Measurements from ENCODE around the gene CTNS. TPM values are rescaled to one million over a fixed set of nuclear protein-coding genes. Genes with fewer than 3 reads are reported as not detected.

The CTNS gene
- total RNA-seq, 1 experiment from 2014 or later: 8.9 TPM

DNA sequence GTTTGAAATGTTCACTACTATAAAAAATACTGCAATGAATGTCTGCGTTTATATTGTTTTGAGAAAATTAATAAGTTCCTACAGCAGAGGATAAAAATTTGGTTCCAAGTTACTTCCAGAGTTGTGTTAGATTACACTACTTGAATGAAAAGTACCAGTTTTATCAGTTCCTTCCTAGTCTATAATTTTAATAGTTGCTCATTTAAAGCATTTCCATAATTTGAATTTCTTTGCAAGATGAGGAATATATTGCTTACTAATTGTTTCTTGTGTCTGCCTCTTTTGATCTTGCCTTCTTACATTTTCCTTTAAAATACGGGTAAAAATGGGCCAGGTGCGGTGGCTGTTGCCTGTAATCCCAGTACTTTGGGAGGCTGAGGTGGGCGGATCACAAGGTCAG is 36.0 kb downstream of the CTNS start:
- no peaks in the 10 kb centered on the region for H3K9me3 ChIP-seq (replicated peaks)
- H3K27ac ChIP-seq: no peak overlapping the region
- H3K4me1 ChIP-seq (replicated peaks): 0 out of 2 replicates have a peak, but pooled peaks cover 6% of the 10 kb centered on the region
- no peak for DNase-seq (ENCODE audit: low read depth in 1 of 2, low spot score in 2 of 2)
- peaks cover 30% of the 10 kb centered on the region for H3K36me3 ChIP-seq
- no peak overlapping the region for H3K4me3 ChIP-seq
- H3K27me3 ChIP-seq (replicated peaks): no peaks in the 10 kb centered on the region

DNA sequence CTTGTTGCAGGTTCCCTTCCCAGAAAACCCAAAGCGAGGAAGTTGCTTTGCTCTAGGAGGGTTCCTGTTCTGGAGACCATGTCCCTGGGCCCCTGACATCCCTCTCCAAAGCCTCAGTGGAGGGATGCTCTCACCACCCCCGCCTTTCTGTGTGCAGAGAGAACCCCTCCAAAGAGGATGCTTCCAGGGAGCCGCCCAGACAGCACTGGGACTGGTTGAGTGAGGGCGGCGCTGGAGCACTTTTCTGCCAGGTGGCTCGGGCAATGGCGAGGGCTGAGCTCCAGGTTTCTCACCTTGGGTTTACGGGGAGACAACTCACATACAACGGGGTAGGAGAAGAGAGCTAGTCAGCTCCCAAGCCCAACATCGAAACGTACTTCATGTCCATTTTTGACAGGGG is 39.3 kb downstream of the CTNS start:
- Histone ChIP-seq H3K27me3 (replicated peaks) (no peaks in the 10 kb centered on the region), H3K36me3 (peaks cover 4% of the 10 kb centered on the region), H3K9me3 (replicated peaks) (no peaks in the 10 kb centered on the region), H3K27ac (no peak overlapping the region), H3K4me1 (replicated peaks) (no peaks in the 10 kb centered on the region), H3K4me3 (no peak overlapping the region)
- DNase-seq (ENCODE audit: low read depth in 1 of 2, low spot score in 2 of 2): no peak

DNA sequence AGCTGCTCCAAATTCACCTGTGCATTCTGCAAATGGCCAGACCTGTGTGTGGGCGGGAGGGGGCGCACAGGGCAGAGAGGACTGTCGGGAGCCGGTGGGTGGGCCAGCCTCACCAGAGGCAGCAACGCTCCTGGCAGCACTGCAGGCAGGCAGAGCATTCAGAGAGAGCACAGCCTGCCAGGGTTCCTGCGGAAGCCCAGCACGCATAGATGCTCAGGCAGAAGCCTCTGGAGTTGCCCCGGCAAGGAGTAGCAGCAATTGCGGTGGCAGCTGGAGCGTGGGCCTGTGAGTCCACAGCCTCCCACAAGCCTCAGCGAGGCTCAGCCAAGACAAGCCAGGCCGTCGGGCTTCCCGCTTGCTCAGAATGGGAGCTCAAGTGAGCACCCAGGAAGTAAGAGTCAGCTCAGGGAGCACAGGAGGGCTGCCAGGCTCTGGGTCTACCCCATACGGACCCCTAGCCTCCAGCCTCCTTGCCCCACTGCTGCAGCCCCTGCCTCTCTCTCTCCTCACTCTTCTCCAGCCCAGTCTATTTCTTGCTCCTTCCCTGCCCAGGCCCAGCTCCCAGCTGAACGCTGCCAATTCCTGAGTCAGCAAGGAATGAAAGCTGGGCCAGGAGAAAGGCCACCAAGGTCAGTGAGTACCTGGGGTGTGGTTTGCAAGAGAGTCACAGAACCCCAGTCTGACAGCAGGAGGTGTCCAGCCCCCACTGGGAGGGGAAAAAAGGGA is 41.7 kb downstream of the CTNS start:
- Histone ChIP-seq H3K4me1 (replicated peaks) (no peaks in the 10 kb centered on the region), H3K27me3 (replicated peaks) (no peaks in the 10 kb centered on the region), H3K36me3 (no peaks in the 10 kb centered on the region), H3K9me3 (replicated peaks) (no peaks in the 10 kb centered on the region), H3K27ac (no peak overlapping the region), H3K4me3 (no peak overlapping the region)
- DNase-seq (ENCODE audit: low read depth in 1 of 2, low spot score in 2 of 2): no peak

DNA sequence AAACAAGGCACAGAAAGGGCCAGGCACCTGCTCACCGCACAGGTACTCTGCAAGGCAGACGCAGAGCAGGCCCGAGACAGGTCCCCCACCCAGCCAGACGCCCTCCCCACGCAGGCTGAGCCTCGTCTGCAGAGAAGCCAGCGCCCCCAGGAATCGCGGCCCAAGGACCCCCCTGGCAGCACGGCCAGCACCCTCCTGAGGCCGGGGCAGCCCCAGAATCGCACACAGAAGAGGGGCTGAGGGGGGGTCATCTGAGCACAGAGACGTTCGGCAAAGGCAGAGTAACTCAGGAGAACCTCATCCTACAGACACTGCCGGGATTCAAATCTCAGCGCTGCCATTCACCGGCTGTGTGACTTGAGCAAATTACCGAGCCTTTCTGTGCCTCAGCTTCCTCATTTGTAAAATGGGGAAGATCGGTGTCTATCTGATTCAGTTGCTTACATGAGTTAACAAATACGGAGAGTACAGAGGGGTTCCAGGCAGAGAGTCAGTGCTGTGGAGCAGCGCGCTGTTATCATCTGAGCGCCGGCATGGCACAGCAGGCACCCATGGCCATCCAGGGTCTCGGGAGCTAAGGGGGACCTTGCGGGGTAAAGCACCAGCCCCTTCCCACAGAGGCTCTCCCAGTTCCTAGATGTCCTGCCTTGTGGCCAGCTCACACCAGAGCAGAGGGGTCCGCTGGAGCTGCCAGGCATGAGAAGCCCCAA is 42.4 kb downstream of the CTNS start:
- Histone ChIP-seq H3K9me3 (replicated peaks) (no peaks in the 10 kb centered on the region), H3K27me3 (replicated peaks) (no peaks in the 10 kb centered on the region), H3K4me1 (replicated peaks) (no peaks in the 10 kb centered on the region), H3K27ac (no peak overlapping the region), H3K4me3 (no peak overlapping the region), H3K36me3 (no peaks in the 10 kb centered on the region)
- DNase-seq (ENCODE audit: low read depth in 1 of 2, low spot score in 2 of 2): no peak

DNA sequence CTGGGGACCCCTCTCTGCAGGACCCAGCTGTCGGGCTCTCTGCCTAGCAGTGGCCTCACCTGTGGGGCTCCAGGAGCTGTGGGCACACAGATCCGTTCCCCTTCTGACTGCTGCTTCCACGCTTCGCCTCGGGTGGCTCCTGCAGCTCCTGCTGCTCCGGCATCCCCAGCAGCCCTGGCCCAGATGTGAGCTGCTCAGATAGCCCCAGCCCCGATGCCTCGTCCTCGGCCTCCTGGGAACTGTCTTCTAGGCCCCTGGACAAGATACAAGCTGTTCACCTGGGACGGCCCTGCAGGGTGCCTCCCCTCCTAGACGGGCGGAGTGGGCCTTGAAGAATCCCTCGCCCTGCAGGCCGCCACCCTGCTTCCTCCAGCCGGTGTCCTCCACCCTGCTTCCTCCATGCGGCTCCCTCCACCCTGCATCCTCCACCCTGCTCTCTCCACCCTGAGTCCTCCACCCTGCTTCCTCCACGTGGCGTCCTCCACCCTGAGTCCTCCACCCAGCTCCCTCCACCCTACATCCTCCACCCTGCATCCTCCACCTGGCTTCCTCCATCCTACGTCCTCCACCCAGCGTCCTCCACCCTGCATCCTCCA is 43.1 kb downstream of the CTNS start:
- DNase-seq (ENCODE audit: low read depth in 1 of 2, low spot score in 2 of 2): no peak
- Histone ChIP-seq H3K36me3 (no peaks in the 10 kb centered on the region), H3K9me3 (replicated peaks) (no peaks in the 10 kb centered on the region), H3K4me3 (no peak overlapping the region), H3K27ac (no peak overlapping the region), H3K27me3 (replicated peaks) (no peaks in the 10 kb centered on the region), H3K4me1 (replicated peaks) (no peaks in the 10 kb centered on the region)

DNA sequence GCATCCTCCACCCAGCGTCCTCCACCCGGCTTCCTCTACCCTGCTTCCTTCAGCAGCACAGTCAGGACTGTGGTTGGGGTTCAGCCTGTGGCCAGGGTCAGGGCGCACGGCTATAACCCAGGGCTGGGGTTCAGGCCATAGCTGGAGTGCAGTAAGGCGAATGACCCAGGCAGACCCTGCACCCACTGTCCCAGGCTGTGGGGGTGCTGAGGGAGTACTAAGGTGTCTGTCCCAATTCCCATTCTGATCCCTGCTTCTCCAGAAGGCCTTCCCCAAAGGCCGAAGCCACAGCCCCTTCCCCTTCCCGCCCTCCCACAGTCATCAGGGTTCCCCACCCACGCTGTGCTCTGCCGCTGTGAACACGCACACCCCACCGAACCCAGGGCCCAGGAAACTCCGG is 44.5 kb downstream of the CTNS start:
- Histone ChIP-seq H3K27ac (no peak overlapping the region), H3K27me3 (replicated peaks) (no peaks in the 10 kb centered on the region), H3K36me3 (no peaks in the 10 kb centered on the region), H3K4me1 (replicated peaks) (no peaks in the 10 kb centered on the region), H3K4me3 (no peak overlapping the region), H3K9me3 (replicated peaks) (no peaks in the 10 kb centered on the region)
- DNase-seq (ENCODE audit: low read depth in 1 of 2, low spot score in 2 of 2): no peak

DNA sequence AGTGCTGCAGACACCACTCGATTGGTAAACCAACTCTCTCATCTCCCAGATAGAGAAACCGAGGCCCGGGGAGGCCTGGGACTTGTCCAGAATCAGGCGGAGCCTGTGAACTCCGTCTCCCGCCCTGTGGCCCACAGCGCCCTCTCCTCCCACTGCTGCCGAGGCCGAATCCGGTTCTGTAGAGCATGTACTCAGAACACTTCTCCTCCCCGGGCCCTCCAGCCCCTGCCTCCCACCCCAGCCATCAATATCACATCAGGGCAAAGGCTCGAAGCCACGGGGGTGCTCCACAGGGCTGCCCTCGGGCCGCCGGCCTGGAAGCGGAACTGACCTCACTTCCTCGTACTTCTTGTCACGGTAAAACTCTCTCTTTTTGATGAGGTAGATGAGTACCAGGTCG is 45.0 kb downstream of the CTNS start:
- Histone ChIP-seq H3K4me1 (replicated peaks) (no peaks in the 10 kb centered on the region), H3K4me3 (no peak overlapping the region), H3K36me3 (no peaks in the 10 kb centered on the region), H3K9me3 (replicated peaks) (no peaks in the 10 kb centered on the region), H3K27me3 (replicated peaks) (no peaks in the 10 kb centered on the region), H3K27ac (no peak overlapping the region)
- no peak for DNase-seq (ENCODE audit: low read depth in 1 of 2, low spot score in 2 of 2)

DNA sequence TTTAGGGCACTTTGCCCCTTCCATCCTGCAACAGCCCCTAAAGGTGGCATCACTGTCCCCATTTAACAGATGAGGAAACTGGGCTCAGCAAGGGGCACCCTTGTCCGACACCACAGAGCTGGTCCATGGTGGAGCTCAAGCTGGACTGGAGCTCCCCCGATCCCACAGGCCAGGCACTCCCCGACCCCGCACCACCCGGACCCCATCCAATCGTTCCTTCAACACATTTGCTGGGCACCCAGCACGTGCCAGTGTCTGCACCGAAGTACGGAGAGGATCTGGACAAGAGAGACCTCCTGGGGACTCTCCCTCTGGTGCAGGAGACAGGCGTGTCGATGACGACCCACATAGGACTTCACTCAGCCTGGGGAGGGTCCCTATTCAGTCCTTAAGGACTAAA is 45.5 kb downstream of the CTNS start:
- H3K27ac ChIP-seq: no peak overlapping the region

DNA sequence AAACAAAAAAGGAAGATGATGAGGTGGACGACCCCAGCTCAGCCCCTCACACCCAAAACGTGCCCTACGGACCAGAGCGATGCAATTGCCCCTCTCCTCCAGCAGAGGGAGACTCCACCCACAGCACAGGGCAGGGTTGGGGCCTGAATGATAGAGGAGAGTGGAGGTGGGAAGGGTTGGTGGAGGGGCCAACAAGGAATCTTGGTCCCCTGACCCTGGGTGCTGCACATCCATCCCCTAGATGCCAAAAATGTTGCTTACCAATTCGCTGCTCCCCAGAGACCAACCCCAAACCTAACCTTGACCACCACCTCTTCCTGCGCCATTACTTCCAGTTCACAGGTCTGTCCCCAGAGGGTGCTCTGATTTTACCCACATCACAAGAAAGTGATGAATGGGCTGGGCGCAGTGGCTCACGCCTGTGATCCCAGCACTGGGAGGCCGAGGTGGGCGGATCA is 46.5 kb downstream of the CTNS start:
- DNase-seq (ENCODE audit: low read depth in 1 of 2, low spot score in 2 of 2): peak in 1 of 2 experiments; percentile 38
- no peak overlapping the region for H3K27ac ChIP-seq
- no peaks in the 10 kb centered on the region for H3K27me3 ChIP-seq (replicated peaks)
- H3K36me3 ChIP-seq: no peaks in the 10 kb centered on the region
- H3K4me1 ChIP-seq (replicated peaks): no peaks in the 10 kb centered on the region
- H3K9me3 ChIP-seq (replicated peaks): no peaks in the 10 kb centered on the region
- no peak overlapping the region for H3K4me3 ChIP-seq

More for the DNA sequence above, 45.5 kb downstream of the CTNS start:
- Histone ChIP-seq H3K9me3 (replicated peaks) (no peaks in the 10 kb centered on the region), H3K27me3 (replicated peaks) (no peaks in the 10 kb centered on the region), H3K4me3 (no peak overlapping the region), H3K4me1 (replicated peaks) (no peaks in the 10 kb centered on the region), H3K36me3 (no peaks in the 10 kb centered on the region)
- DNase-seq (ENCODE audit: low read depth in 1 of 2, low spot score in 2 of 2): no peak

DNA sequence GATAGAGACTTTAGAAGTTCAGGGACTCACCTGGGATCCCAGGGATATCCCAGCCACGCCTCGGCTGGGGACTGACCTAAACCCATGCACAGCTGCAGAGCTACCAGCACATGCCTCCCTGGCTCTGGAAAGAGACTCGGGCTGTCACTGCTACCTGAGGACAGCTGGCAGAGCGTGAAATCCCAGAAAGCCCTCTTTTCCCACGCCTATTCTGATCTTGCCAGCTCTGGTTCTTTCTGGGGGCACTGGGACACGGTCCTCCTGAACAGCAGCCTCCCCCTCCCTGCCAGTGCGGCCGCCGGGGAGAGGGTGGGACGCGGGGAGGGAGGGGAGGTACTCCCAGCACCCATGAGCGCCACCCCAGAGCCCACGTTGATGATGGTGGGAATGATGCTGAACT is 48.6 kb downstream of the CTNS start:
- no peaks in the 10 kb centered on the region for H3K36me3 ChIP-seq
- H3K27ac ChIP-seq: no peak overlapping the region
- no peak for DNase-seq (ENCODE audit: low read depth in 1 of 2, low spot score in 2 of 2)
- H3K4me3 ChIP-seq: no peak overlapping the region
- H3K9me3 ChIP-seq (replicated peaks): no peaks in the 10 kb centered on the region
- H3K4me1 ChIP-seq (replicated peaks): no peaks in the 10 kb centered on the region
- H3K27me3 ChIP-seq (replicated peaks): no peaks in the 10 kb centered on the region

DNA sequence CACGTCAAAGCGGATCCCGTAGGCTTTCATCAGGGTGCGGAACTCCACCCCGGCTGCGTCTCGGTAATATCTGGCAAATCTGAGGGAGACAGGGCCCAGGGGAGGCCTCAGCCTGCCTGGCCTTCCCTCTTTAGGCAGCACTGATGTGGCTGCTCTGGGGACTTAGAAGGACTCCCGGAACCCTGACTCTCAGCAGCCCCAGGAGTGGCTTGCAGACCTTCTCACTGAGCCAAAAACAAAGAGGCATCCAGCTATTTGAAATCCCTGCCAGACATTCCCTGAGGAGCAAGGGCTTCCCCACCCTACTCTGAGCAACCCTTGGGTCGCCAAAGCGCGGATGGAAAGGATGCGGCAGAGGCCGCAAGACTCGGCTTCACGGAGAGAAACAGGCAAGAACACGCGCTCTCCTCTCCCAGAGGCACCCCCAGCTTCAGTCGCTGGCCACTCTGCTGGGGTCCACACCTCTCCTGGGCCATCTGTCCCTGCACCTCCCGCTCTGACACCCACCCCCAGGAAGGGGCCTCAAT is 51.5 kb downstream of the CTNS start:
- Histone ChIP-seq H3K27me3 (replicated peaks) (no peaks in the 10 kb centered on the region), H3K4me3 (no peak overlapping the region), H3K36me3 (no peaks in the 10 kb centered on the region), H3K27ac (no peak overlapping the region), H3K9me3 (replicated peaks) (no peaks in the 10 kb centered on the region), H3K4me1 (replicated peaks) (no peaks in the 10 kb centered on the region)
- DNase-seq (ENCODE audit: low read depth in 1 of 2, low spot score in 2 of 2): no peak

DNA sequence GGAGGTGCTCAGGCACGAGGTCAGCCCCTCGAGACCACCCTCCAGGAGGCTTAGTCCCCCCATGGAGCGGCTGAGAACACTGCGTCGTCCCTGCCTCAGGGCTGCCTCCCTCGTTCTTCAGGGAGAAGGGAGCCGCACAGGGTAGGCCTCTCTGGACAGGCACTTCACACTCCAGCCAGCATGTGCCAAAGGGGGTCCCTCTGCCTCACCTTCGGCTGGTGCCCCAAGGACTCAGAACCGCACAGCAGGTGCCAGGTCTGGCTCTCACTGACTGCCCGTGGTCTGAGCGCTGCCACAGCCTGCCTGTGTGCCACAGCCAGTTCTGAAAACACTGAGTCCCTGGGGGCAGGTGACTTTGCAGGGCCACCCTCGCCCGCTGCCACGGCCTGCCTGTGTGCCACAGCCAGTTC is 52.3 kb downstream of the CTNS start:
- no peaks in the 10 kb centered on the region for H3K27me3 ChIP-seq (replicated peaks)
- no peaks in the 10 kb centered on the region for H3K36me3 ChIP-seq
- DNase-seq (ENCODE audit: low read depth in 1 of 2, low spot score in 2 of 2): no peak
- H3K9me3 ChIP-seq (replicated peaks): no peaks in the 10 kb centered on the region
- H3K27ac ChIP-seq: no peak overlapping the region
- H3K4me3 ChIP-seq: no peak overlapping the region
- H3K4me1 ChIP-seq (replicated peaks): no peaks in the 10 kb centered on the region

DNA sequence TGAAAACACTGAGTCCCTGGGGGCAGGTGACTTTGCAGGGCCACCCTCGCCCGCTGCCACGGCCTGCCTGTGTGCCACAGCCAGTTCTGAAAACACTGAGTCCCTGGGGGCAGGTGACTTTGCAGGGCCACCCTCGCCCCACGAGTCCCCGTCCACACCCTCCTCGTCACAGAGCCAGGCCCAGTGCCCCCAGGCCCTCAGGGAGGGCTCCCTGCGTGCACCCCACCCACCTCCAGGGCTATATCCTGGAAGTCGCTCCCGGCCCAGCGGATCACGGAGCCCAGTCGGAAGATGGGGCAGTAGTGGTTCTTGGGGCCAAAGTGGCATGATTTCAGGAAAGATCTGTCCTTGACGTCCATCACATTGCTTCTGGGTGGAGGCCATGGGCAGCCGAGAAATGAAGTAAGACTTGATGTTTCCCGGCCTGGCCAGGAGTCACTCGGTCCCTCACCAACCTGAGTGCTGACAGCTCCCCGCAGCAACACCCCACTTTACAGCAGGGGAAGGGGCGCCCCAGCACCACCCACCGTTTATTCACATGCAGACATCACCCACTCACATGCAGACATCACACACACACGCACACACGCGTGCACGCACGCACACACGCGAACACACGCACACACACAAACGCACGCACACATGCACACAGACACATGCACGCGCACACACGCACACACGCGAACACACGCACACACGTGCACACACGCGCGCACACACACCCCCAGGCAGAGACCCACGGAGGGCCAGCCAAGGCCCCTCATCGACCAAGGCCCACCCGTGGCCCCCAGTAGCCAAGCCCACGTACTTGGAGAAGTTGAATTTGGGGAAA is 52.9 kb downstream of the CTNS start:
- DNase-seq (ENCODE audit: low read depth in 1 of 2, low spot score in 2 of 2): no peak
- H3K36me3 ChIP-seq: no peaks in the 10 kb centered on the region
- no peak overlapping the region for H3K4me3 ChIP-seq
- H3K27ac ChIP-seq: no peak overlapping the region
- H3K9me3 ChIP-seq (replicated peaks): no peaks in the 10 kb centered on the region
- 0 out of 2 replicates have a peak, but pooled peaks cover 1% of the 10 kb centered on the region for H3K27me3 ChIP-seq (replicated peaks)
- no peaks in the 10 kb centered on the region for H3K4me1 ChIP-seq (replicated peaks)
